Measurements from ENCODE around the gene AP4M1. TPM values are rescaled to one million over a fixed set of nuclear protein-coding genes. Genes with fewer than 3 reads are reported as not detected.

Gene AP4M1
- polyA plus RNA-seq, 2 of the 4 experiments (the other 2 are of a cell fraction), result 16.6 to 18.3 TPM

DNA sequence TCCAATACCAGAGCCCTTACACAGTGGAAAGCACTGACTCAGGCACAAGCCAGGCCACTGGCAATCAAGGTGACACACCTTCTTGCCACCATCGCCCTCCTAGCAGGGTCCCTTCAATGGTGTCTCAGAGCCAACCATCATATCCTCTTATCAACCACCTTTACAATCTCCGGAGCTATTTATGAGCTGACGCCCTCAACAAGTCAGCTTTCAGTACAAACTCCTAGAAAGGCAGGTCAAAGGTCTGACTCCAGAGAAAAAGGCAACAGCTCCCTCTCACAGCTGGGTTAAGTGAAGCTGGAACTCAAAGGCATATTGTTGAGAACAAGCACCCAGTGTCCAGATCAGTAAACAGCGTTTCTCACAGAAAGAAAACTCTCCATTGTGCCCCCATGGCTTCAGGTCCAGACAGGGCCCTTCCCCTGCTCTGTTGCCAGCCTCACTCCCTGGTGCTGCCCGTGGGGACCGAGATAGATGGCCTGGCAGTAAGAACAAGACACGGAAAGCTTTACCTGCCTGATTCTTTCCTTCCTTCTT lies 22.4 kb upstream of the AP4M1 start:
- no peak overlapping the region for H3K27ac ChIP-seq
- H3K4me2 ChIP-seq, result no peak overlapping the region
- POLR2A ChIA-PET, result no interaction called here
- WGBS (ENCODE audit: missing lambda C conversion rate), result 97% methylated on average over 7 of the region's 7 CpGs
- no peak for DNase-seq (ENCODE audit: low read depth in 1 of 2, low spot score in 1 of 2)
- peaks cover 7% of the 10 kb centered on the region; the same call in 1 of the 3 replicates for H3K4me1 ChIP-seq
- no peak overlapping the region for H3K4me3 ChIP-seq
- no peak for FAIRE-seq
- TF ChIP-seq FOXS1 (CRISPR knock-in tag; IDR thresholded peaks at IDR 0.05) (no peak), JUNB (IDR thresholded peaks at IDR 0.05) (no peak), NPAS2 (CRISPR knock-in tag; IDR thresholded peaks at IDR 0.05; ENCODE audit: borderline replicate concordance) (no peak), POLR2A (IDR thresholded peaks at IDR 0.05; ENCODE audit: low read length) (no peak), NR3C1 (IDR thresholded peaks at IDR 0.05) (no peak), CHD4 (IDR thresholded peaks at IDR 0.05; ENCODE audit: borderline replicate concordance) (no peak), TP53 (CRISPR knock-in tag; IDR thresholded peaks at IDR 0.05) (no peak), GATA3 (IDR thresholded peaks at IDR 0.05; ENCODE audit: borderline replicate concordance) (no peak), POLR2AphosphoS2 (conservative IDR thresholded peaks at IDR 0.05; ENCODE audit: low read length) (no peak), CBX2 (IDR thresholded peaks at IDR 0.05; ENCODE audit: borderline replicate concordance, low read depth) (no peak), BHLHE40 (IDR thresholded peaks at IDR 0.05; ENCODE audit: low read depth, low read length) (no peak), FOSL2 (IDR thresholded peaks at IDR 0.05) (no peak), FOSL2 (CRISPR knock-in tag; IDR thresholded peaks at IDR 0.05) (no peak), RARB (CRISPR knock-in tag; IDR thresholded peaks at IDR 0.05) (no peak), KDM5A (IDR thresholded peaks at IDR 0.05) (no peak)
- TF ChIP-seq, protein P1, sequence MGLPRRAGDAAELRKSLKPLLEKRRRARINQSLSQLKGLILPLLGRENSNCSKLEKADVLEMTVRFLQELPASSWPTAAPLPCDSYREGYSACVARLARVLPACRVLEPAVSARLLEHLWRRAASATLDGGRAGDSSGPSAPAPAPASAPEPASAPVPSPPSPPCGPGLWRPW (IDR thresholded peaks at IDR 0.05), result no peak
- TF ChIP-seq, protein P2, sequence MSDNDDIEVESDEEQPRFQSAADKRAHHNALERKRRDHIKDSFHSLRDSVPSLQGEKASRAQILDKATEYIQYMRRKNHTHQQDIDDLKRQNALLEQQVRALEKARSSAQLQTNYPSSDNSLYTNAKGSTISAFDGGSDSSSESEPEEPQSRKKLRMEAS (IDR thresholded peaks at IDR 0.05), result no peak
- TF ChIP-seq, protein P3, sequence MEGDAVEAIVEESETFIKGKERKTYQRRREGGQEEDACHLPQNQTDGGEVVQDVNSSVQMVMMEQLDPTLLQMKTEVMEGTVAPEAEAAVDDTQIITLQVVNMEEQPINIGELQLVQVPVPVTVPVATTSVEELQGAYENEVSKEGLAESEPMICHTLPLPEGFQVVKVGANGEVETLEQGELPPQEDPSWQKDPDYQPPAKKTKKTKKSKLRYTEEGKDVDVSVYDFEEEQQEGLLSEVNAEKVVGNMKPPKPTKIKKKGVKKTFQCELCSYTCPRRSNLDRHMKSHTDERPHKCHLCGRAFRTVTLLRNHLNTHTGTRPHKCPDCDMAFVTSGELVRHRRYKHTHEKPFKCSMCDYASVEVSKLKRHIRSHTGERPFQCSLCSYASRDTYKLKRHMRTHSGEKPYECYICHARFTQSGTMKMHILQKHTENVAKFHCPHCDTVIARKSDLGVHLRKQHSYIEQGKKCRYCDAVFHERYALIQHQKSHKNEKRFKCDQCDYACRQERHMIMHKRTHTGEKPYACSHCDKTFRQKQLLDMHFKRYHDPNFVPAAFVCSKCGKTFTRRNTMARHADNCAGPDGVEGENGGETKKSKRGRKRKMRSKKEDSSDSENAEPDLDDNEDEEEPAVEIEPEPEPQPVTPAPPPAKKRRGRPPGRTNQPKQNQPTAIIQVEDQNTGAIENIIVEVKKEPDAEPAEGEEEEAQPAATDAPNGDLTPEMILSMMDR (IDR thresholded peaks at IDR 0.05), result no peak
- CTCF ChIA-PET, result interaction anchor here (0.7 to 1.2 kb wide), 3 partner anchors 23 to 71 kb away, joined by 3 read pairs; no protein-coding TSS in a partner anchor
- H3K9me3 ChIP-seq, result peaks cover 47% of the 10 kb centered on the region
- ATAC-seq, result no peak

DNA sequence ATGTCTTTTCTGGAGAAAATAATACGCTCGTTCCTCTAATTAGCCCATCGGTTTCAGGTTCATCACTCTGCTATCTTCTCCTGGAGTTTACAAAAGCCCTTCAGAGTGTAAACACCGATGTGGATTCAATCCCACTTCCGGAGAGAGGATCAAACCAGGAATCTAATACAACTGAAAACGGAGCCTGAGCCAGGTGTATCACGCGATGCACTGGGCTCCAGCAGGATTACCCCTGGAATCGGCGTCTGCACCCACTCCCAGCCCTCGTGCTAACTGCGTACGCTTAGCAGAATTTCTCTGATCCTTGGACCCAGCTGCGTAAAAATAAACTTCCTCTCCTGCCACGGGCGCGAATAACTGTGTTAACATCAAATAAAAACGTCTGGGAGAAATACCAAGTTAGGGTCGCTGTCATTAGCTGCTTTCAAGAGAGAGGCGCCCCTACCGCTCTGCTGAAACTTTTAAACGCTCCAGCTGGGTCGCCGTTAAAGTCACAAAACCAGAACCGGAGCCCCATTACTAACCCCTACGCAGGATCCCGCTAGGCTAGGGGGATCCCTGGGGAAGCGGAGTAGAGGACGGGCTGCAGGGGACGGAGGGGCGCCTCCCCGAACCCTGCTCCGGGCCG lies 20.4 kb upstream of the AP4M1 start:
- Histone ChIP-seq H3K9me3 (peaks cover 27% of the 10 kb centered on the region), H3K4me3 (peak overlapping the region; percentile 98), H3K4me1 (peaks cover 7% of the 10 kb centered on the region; the same call in 1 of the 3 replicates), H3K4me2 (peak overlapping the region; percentile 81), H3K27ac (peak overlapping the region; percentile 88 to 90)
- CTCF ChIA-PET, result interaction anchor here (0.7 to 2.3 kb wide), 3 partner anchors 9 to 90 kb away, joined by 3 to 12 read pairs (median 5); no protein-coding TSS in a partner anchor
- POLR2A ChIA-PET, result no interaction called here
- no peak for TF ChIP-seq TFCP2L1 (CRISPR knock-in tag; IDR thresholded peaks at IDR 0.05)
- no peak; the same call in 1 of the 2 replicates for TF ChIP-seq KDM5A (IDR thresholded peaks at IDR 0.05)
- ATAC-seq (peak; percentile 25 to 66; a peak in 3 of 6 replicates), DNase-seq (ENCODE audit: low read depth in 1 of 2, low spot score in 1 of 2) (no peak), FAIRE-seq (no peak)
- WGBS (ENCODE audit: missing lambda C conversion rate), result 3% methylated on average over 26 of the region's 34 CpGs

DNA sequence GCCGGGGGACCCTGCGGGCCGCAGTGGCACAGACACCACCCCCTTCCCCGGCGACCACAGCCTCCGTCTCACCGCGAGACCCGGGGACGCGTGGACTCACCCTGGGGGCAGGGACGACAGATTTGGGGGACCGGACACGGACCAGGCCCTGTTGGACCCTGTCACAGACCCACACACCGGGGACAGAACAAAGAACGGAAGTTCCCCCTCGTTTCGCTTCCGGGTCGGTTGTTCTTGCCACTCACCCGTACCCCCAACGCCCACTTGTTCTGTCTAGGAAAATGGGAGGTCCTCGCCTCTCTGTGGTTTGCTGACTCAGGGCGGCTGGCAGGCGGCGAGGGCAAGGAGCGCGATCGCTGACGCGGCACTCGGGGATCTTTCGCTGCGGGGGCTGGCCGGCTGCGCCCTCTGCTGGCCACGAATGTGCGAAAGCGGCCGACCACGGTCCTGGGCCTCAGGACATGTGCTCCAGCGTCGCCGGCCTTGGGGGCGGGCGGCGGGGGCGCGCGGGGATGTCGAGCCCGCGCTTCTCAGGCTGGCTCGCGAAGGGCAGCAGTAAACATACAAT lies 19.8 kb upstream of the AP4M1 start, which contains the start of gene ZNF3:
ZNF3 (minus strand) TSS at position 189 of the 568 bp plus-strand sequence. CDS start 4,366 bp downstream, outside the sequence.
- Histone ChIP-seq H3K4me3 (peak within 1 kb of the TSS; percentile 98), H3K4me1 (peaks cover 7% of the 10 kb centered on the region; the same call in 1 of the 3 replicates), H3K27ac (peak within 1 kb of the TSS; percentile 88 to 90), H3K9me3 (peaks cover 21% of the 10 kb centered on the region), H3K4me2 (peak within 1 kb of the TSS; percentile 81)
- WGBS (ENCODE audit: missing lambda C conversion rate), result 2% methylated on average over 32 of the region's 55 CpGs
- FAIRE-seq (no peak), DNase-seq (ENCODE audit: low read depth in 1 of 2, low spot score in 1 of 2) (peak; percentile 91 to 99), ATAC-seq (peak; percentile 94 to 96)
- ChIA-PET POLR2A (no interaction called here), CTCF (interaction anchor here (0.7 to 2.3 kb wide), 12 partner anchors 8 to 450 kb away, joined by 3 to 14 read pairs (median 4); no protein-coding TSS in a partner anchor)
- 0 out of 2 replicates have a peak, but pooled peaks have one; percentile 20 for TF ChIP-seq HOXB5 (CRISPR knock-in tag; IDR thresholded peaks at IDR 0.05)
- peak; percentile 97 for TF ChIP-seq PHF8 (IDR thresholded peaks at IDR 0.05; ENCODE audit: borderline replicate concordance, low read depth)
- TF ChIP-seq, protein P4, sequence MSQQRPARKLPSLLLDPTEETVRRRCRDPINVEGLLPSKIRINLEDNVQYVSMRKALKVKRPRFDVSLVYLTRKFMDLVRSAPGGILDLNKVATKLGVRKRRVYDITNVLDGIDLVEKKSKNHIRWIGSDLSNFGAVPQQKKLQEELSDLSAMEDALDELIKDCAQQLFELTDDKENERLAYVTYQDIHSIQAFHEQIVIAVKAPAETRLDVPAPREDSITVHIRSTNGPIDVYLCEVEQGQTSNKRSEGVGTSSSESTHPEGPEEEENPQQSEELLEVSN (IDR thresholded peaks at IDR 0.05; ENCODE audit: borderline replicate concordance, low read depth), result peak; percentile 95
- TF ChIP-seq, protein P3 (IDR thresholded peaks at IDR 0.05), result peak; percentile 95
- no peak for TF ChIP-seq RCOR1 (IDR thresholded peaks at IDR 0.05; ENCODE audit: low read depth, low read length)
- TF ChIP-seq JUNB (IDR thresholded peaks at IDR 0.05), result no peak
- TF ChIP-seq KDM5A (IDR thresholded peaks at IDR 0.05), result peak; percentile 73; the same call in 1 of the 2 replicates
- no peak for TF ChIP-seq NPAS2 (CRISPR knock-in tag; IDR thresholded peaks at IDR 0.05; ENCODE audit: borderline replicate concordance)
- TF ChIP-seq NFE2L2 (conservative IDR thresholded peaks at IDR 0.05; ENCODE audit: low read length), result peak; percentile 69
- no peak for TF ChIP-seq ZFP36 (IDR thresholded peaks at IDR 0.05; ENCODE audit: borderline replicate concordance, partially characterized antibody)
- TF ChIP-seq MAFK (IDR thresholded peaks at IDR 0.05; ENCODE audit: partially characterized antibody), result peak; percentile 100
- TF ChIP-seq MYC (IDR thresholded peaks at IDR 0.05; ENCODE audit: borderline replicate concordance, low read length), result peak; percentile 95
- TF ChIP-seq FOSB (CRISPR knock-in tag; IDR thresholded peaks at IDR 0.05), result no peak
- TF ChIP-seq HOXB13 (CRISPR knock-in tag; IDR thresholded peaks at IDR 0.05; ENCODE audit: low read depth), result 0 out of 2 replicates have a peak, but pooled peaks have one; percentile 49

Data from A549 (cell line).